Glomerular visceral epithelial cell (primary cell): ENCODE data around the gene TFF3.

Source experiments
- DNase-seq: peaks from one replicate; pipeline ENCODE4 v3.0.0-alpha.2; 2016; ENCODE audit errors: extremely low spot score

Gene TFF3

GRCh38 chr21:42346866-42347600 lies 31.8 kb upstream of the TFF3 start:
- no peak for DNase-seq

- DNase-seq, result no peak
Measured at GRCh38 chr21:42346441-42346840, 31.2 kb upstream of the TFF3 start.

- DNase-seq, result no peak
Measured at GRCh38 chr21:42344631-42345030, 29.4 kb upstream of the TFF3 start.

- no peak for DNase-seq
Measured at GRCh38 chr21:42343963-42344510, 28.8 kb upstream of the TFF3 start.

GRCh38 chr21:42343556-42343955 lies 28.3 kb upstream of the TFF3 start:
- no peak for DNase-seq

GRCh38 chr21:42343101-42343500 lies 27.9 kb upstream of the TFF3 start:
- DNase-seq, result no peak

- no peak for DNase-seq
Measured at GRCh38 chr21:42341776-42342542, 26.8 kb upstream of the TFF3 start.

- no peak for DNase-seq
Measured at GRCh38 chr21:42340187-42341050, 25.2 kb upstream of the TFF3 start.

- DNase-seq, result no peak
Measured at GRCh38 chr21:42338729-42339715, 23.8 kb upstream of the TFF3 start.

- DNase-seq, result peak; percentile 72
Measured at GRCh38 chr21:42337830-42338728, 22.9 kb upstream of the TFF3 start.

GRCh38 chr21:42337276-42337675 lies 22.1 kb upstream of the TFF3 start:
- no peak for DNase-seq

- DNase-seq, result no peak
Measured at GRCh38 chr21:42336054-42336453, 20.8 kb upstream of the TFF3 start.

- DNase-seq, result no peak
Measured at GRCh38 chr21:42332557-42333317, 17.5 kb upstream of the TFF3 start.

- DNase-seq, result no peak
Measured at GRCh38 chr21:42331660-42332059, 16.5 kb upstream of the TFF3 start.

- DNase-seq, result no peak
Measured at GRCh38 chr21:42330380-42331371, 15.5 kb upstream of the TFF3 start.

GRCh38 chr21:42324896-42325295 lies 9.7 kb upstream of the TFF3 start:
- no peak for DNase-seq

- DNase-seq, result no peak
Measured at GRCh38 chr21:42321845-42322244, 6.6 kb upstream of the TFF3 start.

- no peak for DNase-seq
Measured at GRCh38 chr21:42321231-42321630, 6.0 kb upstream of the TFF3 start.
